G401 (cell line): Measurements from ENCODE around the gene NOL3. TPM values are rescaled to one million over a fixed set of nuclear protein-coding genes. Genes with fewer than 3 reads are reported as not detected.

Experiments
- DNase-seq: peaks from one replicate; pipeline ENCODE4 v3.0.0-alpha.2; 2015; ENCODE audit warnings: low spot score
- in situ Hi-C: cut with HindIII; loops from 2 replicates; pipeline ENCODE4 v1.10.0; 2016; ENCODE audit warnings: low sequenced_read_pairs, mixed read lengths
- total RNA-seq: library from RNA; depleted of rRNA; stranded (reverse); fragments of >200 nt; shearing (Covaris generic); gene quantifications from 2 replicates; pipeline ENCODE4 v1.2.3, GENCODE V29; 2014; rRNA removed

The NOL3 gene
- total RNA-seq, 1 experiment from 2014 or later = 13.4 TPM

DNA sequence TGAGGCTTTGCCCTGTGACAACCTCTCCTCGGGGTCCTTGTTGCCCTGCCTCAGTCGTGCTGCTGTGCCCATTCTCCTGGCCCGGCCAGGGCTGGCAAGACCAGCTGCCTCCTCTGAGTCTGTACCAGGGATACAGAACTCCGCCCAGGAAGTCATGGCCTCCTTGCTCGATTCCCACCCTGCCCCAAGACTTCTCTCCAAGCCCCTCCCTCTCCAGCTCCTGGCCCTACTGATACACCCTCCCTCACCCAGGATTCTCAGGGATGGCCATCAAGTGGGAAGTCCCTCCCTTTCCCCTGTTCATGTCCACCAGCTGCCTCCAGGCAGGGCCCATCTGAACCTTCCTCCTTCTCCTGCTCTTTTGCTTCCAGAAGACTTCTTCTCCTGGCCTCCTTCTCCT is 45.4 kb downstream of the NOL3 start:
- in situ Hi-C loops = no loop called here
- no peak for DNase-seq

DNA sequence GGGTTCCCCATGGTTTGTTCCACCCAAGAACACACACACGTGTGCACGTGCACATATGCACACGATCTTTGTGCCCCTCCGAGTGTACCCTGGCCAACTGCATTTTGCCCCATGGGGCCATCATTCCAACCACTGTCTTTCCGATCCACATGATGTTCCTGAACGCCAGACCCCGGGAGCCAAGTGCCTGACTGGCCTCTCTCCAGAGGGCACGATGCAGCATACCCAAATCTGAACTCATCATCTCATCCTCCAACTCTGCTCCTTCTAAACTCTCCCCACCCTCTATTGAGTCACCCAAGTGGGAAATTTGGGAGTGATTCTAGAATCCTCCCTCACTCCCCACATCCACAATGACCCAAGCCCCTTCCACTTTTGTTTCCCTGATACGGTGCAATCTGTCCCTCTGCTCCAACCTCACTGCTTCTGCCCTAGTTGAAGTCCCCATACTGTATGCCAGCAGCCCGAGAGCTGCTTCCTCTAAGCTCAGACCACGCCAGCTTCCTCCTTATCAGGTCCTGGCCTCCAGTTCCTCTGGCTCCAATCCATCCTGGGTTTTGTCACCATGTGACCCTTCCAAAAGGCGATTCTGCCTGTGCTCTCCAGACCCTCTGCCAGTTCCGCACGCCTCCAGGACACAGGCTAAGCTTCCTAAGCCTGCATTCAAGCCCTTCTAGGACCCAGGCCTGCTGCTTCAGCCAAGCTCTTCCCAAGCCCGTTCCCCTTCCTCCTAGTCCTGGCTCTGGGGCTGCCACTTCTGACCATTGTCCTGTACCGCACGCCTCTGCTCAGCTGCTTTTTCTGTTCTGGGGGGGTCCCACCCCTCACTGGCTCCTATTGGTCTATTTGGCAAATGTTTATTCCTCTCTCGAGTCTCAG is 46.5 kb downstream of the NOL3 start:
- in situ Hi-C loops = no loop called here
- no peak for DNase-seq

GRCh38 chr16:67223992-67224391 is 53.7 kb downstream of the NOL3 start:
- DNase-seq = no peak
- in situ Hi-C loops = no loop called here

Other genes starting within 250 kb of the NOL3 start
- 0.25 TPM in 1 of 2 replicates, not detected in the other for gene RRAD, start 245.0 kb upstream of the NOL3 start, total RNA-seq
- 140 and 172 TPM in 2 replicates for gene CIAO2B, start 236.1 kb upstream of the NOL3 start, total RNA-seq
- gene CES2, start 235.0 kb upstream of the NOL3 start, total RNA-seq = 41.2 and 45.0 TPM in 2 replicates
- gene CES3, start 209.3 kb upstream of the NOL3 start, total RNA-seq = 3.8 and 4.9 TPM in 2 replicates
- gene CES4A, start 181.9 kb upstream of the NOL3 start, total RNA-seq = 0.34 TPM in 1 of 2 replicates, not detected in the other
- 17.0 and 40.9 TPM in 2 replicates for gene CBFB, start 141.4 kb upstream of the NOL3 start, total RNA-seq
- 35.3 and 40.9 TPM in 2 replicates for gene PHAF1, start 60.6 kb upstream of the NOL3 start, total RNA-seq
- 0.55 TPM in 1 of 2 replicates, not detected in the other for gene B3GNT9, start 19.5 kb upstream of the NOL3 start, total RNA-seq
- 8.8 and 15.4 TPM in 2 replicates for gene TRADD, start 10.6 kb upstream of the NOL3 start, total RNA-seq
- gene FBXL8, start 10.6 kb upstream of the NOL3 start, total RNA-seq = 8.2 and 10.4 TPM in 2 replicates
- gene HSF4, start 5.8 kb upstream of the NOL3 start, total RNA-seq = 17.8 and 17.9 TPM in 2 replicates
- gene MATCAP1, start 13.4 kb downstream of the NOL3 start, total RNA-seq = 19.1 and 33.4 TPM in 2 replicates
- 0.24 and 0.25 TPM in 2 replicates for gene EXOC3L1, start 19.6 kb downstream of the NOL3 start, total RNA-seq
- gene E2F4, start 21.6 kb downstream of the NOL3 start, total RNA-seq = 95.3 and 123 TPM in 2 replicates
- 0.61 and 1.0 TPM in 2 replicates for gene ELMO3, start 28.6 kb downstream of the NOL3 start, total RNA-seq
- gene TMEM208, start 56.6 kb downstream of the NOL3 start, total RNA-seq = 64.4 and 90.0 TPM in 2 replicates
- gene FHOD1, start 76.9 kb downstream of the NOL3 start, total RNA-seq = 19.2 and 23.6 TPM in 2 replicates
- gene SLC9A5, start 78.4 kb downstream of the NOL3 start, total RNA-seq = 1.0 and 4.8 TPM in 2 replicates
- 15.7 and 27.0 TPM in 2 replicates for gene PLEKHG4, start 109.0 kb downstream of the NOL3 start, total RNA-seq
- 0.37 and 0.51 TPM in 2 replicates for gene KCTD19, start 156.2 kb downstream of the NOL3 start, total RNA-seq
- gene LRRC36, start 156.3 kb downstream of the NOL3 start, total RNA-seq = not detected in 2 replicates
- gene TPPP3, start 223.0 kb downstream of the NOL3 start, total RNA-seq = 1.6 and 1.8 TPM in 2 replicates
- 5.8 and 7.0 TPM in 2 replicates for gene ZDHHC1, start 245.9 kb downstream of the NOL3 start, total RNA-seq